Parathyroid adenoma (tissue), 2 donors: ENCODE measurements around the gene SORCS2.

Source experiments
- H2AFZ ChIP-seq: fragments of 300-600 bp; sonication (generic); one replicate; pipeline ENCODE4 v1.7.0; 2017; ENCODE audit warnings: antibody characterized with exemption, mild to moderate bottlenecking
- H3K27ac ChIP-seq: fragments of 300-600 bp; sonication (generic); one replicate; pipeline ENCODE4 v1.7.0; 2017
- H3K27me3 ChIP-seq: fragments of 300-600 bp; sonication (generic); one replicate; pipeline ENCODE4 v1.7.0; 2017; ENCODE audit warnings: low read length; ENCODE audit not compliant: control insufficient read depth, insufficient read depth
- H3K36me3 ChIP-seq: fragments of 300-600 bp; sonication (generic); one replicate; pipeline ENCODE4 v1.7.0; 2017; ENCODE audit warnings: low read length; ENCODE audit not compliant: control insufficient read depth, insufficient read depth
- H3K4me1 ChIP-seq: fragments of 300-600 bp; sonication (generic); one replicate; pipeline ENCODE4 v1.7.0; 2017; ENCODE audit warnings: control low read depth
- H3K4me2 ChIP-seq: fragments of 300-600 bp; sonication (generic); one replicate; pipeline ENCODE4 v1.7.0; 2017; ENCODE audit warnings: low read length
- H3K4me3 ChIP-seq: fragments of 300-600 bp; sonication (generic); one replicate; pipeline ENCODE4 v1.7.0; 2017; ENCODE audit warnings: low read depth, low read length
- H3K79me2 ChIP-seq: fragments of 300-600 bp; sonication (generic); one replicate; pipeline ENCODE4 v1.7.0; 2017; ENCODE audit warnings: control low read depth
- H3K9ac ChIP-seq: fragments of 300-600 bp; sonication (generic); one replicate; pipeline ENCODE4 v1.7.0; 2017; ENCODE audit warnings: mild to moderate bottlenecking
- H3K9me3 ChIP-seq: fragments of 300-600 bp; sonication (generic); one replicate; pipeline ENCODE4 v1.7.0; 2017; ENCODE audit warnings: low read length; ENCODE audit not compliant: control insufficient read depth
- CTCF ChIP-seq: fragments of 300-600 bp; sonication (generic); IDR thresholded peaks from one replicate; pipeline ENCODE4 v1.7.0; 2017; ENCODE audit warnings: antibody characterized with exemption, mild to moderate bottlenecking
- donor health status: primary hyperparathyroidism.

SORCS2 gene

GRCh38 chr4:7717946-7718490 lies 525.7 kb downstream of the SORCS2 start:
- H3K9ac ChIP-seq = no peak overlapping the region
- peaks cover 4% of the 10 kb centered on the region for H3K27me3 ChIP-seq
- TF ChIP-seq CTCF = no peak
- no peaks in the 10 kb centered on the region for H3K36me3 ChIP-seq
- no peak overlapping the region for H3K4me2 ChIP-seq
- no peaks in the 10 kb centered on the region for H3K4me1 ChIP-seq
- H2AFZ ChIP-seq = no peak overlapping the region
- no peaks in the 10 kb centered on the region for H3K79me2 ChIP-seq
- H3K27ac ChIP-seq = no peak overlapping the region
- H3K9me3 ChIP-seq = no peaks in the 10 kb centered on the region
- H3K4me3 ChIP-seq = no peak overlapping the region

GRCh38 chr4:7719354-7720174 lies 527.2 kb downstream of the SORCS2 start:
- Histone ChIP-seq H3K9ac (no peak overlapping the region), H3K9me3 (no peaks in the 10 kb centered on the region)

GRCh38 chr4:7721984-7722551 lies 529.7 kb downstream of the SORCS2 start:
- H3K9ac ChIP-seq = no peak overlapping the region

More at GRCh38 chr4:7719354-7720174, 527.2 kb downstream of the SORCS2 start:
- Histone ChIP-seq H3K4me1 (no peaks in the 10 kb centered on the region), H3K27me3 (peaks cover 4% of the 10 kb centered on the region), H3K27ac (no peak overlapping the region), H3K4me3 (no peak overlapping the region), H3K4me2 (no peak overlapping the region), H3K79me2 (no peaks in the 10 kb centered on the region), H2AFZ (peak overlapping the region; percentile 50), H3K36me3 (no peaks in the 10 kb centered on the region)
- TF ChIP-seq CTCF = peak; percentile 53

GRCh38 chr4:7722766-7723387 lies 530.5 kb downstream of the SORCS2 start:
- Histone ChIP-seq H3K36me3 (no peaks in the 10 kb centered on the region), H2AFZ (no peak overlapping the region), H3K27me3 (peaks cover 4% of the 10 kb centered on the region), H3K27ac (no peak overlapping the region), H3K9ac (no peak overlapping the region), H3K9me3 (no peaks in the 10 kb centered on the region), H3K79me2 (no peaks in the 10 kb centered on the region), H3K4me3 (no peak overlapping the region), H3K4me1 (no peaks in the 10 kb centered on the region), H3K4me2 (no peak overlapping the region)
- no peak for TF ChIP-seq CTCF

More at GRCh38 chr4:7721984-7722551, 529.7 kb downstream of the SORCS2 start:
- Histone ChIP-seq H3K27ac (no peak overlapping the region), H3K79me2 (no peaks in the 10 kb centered on the region), H3K4me3 (no peak overlapping the region), H3K36me3 (no peaks in the 10 kb centered on the region), H3K27me3 (peaks cover 4% of the 10 kb centered on the region), H3K4me1 (no peaks in the 10 kb centered on the region), H3K9me3 (no peaks in the 10 kb centered on the region), H2AFZ (no peak overlapping the region), H3K4me2 (no peak overlapping the region)
- no peak for TF ChIP-seq CTCF
